HG03460 (cell line): Measurements from ENCODE around the gene ST6GAL1.

Source experiments
- ATAC-seq: cut with Tn5 transposase; IDR thresholded peaks from one replicate; pipeline ENCODE4 v1.9.1; 2021; ENCODE audit not compliant: unreplicated experiment

The ST6GAL1 gene

GRCh38 chr3:187103251-187103650 lies 172.9 kb downstream of the ST6GAL1 start:
- no peak for ATAC-seq

GRCh38 chr3:187104342-187104741 lies 174.0 kb downstream of the ST6GAL1 start:
- no peak for ATAC-seq

GRCh38 chr3:187104933-187105332 lies 174.6 kb downstream of the ST6GAL1 start:
- no peak for ATAC-seq

DNA sequence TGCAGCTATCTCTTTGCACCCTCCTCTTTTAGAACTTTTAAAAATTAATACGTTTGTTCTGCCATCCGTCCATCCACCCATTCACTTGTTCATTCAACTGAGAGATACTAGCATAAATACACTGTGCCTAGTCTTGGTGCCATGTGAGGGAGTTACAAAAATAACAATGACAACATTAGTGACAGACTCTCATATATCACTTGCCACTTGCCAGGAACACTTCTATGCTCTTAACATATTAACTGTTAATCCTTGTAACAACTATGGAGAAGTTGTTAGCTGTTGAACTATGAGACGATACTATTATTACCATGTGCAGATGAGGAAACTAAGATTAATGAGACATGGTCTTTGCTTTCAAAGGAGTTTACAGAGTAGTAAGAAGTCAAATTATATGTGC lies 175.4 kb downstream of the ST6GAL1 start:
- no peak for ATAC-seq

DNA sequence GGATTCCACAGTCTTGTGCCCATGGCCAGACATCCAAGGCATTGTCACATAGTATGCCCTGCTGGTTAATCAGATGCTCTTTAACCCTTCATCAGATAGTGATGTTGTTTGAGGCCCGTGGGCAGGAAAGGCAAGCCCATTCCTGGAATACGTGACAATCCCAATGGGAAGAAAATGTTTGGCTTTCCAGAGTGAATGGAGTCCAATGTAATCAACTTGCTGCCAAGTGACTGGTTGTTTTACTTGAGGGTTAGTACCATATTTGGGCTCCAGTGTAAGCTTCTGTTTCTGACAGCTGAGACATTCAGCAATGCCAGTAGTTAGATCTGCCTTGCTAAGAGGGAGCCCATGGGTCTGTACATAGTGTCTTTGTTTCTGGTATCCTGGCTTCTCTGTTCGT lies 177.7 kb downstream of the ST6GAL1 start:
- no peak for ATAC-seq

DNA sequence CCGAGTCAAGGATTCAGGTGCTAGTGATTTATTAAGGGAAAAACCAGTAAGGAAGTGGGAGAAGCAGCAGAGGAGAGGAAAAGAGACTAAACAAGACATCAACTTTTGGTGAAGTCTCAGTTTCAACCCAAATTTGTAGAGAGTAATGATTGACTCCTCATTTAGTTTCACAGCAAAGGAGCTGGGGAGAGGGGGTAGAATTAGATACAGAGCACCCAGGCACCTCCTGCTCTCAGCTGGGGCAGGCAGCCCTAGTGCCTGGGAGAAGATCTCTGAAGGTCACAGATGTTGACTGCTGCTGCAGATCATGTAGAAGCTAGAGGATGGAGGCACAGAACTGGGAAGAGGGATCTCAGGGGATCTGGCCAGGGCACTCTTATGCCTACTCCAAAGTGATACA lies 179.8 kb downstream of the ST6GAL1 start:
- no peak for ATAC-seq

DNA sequence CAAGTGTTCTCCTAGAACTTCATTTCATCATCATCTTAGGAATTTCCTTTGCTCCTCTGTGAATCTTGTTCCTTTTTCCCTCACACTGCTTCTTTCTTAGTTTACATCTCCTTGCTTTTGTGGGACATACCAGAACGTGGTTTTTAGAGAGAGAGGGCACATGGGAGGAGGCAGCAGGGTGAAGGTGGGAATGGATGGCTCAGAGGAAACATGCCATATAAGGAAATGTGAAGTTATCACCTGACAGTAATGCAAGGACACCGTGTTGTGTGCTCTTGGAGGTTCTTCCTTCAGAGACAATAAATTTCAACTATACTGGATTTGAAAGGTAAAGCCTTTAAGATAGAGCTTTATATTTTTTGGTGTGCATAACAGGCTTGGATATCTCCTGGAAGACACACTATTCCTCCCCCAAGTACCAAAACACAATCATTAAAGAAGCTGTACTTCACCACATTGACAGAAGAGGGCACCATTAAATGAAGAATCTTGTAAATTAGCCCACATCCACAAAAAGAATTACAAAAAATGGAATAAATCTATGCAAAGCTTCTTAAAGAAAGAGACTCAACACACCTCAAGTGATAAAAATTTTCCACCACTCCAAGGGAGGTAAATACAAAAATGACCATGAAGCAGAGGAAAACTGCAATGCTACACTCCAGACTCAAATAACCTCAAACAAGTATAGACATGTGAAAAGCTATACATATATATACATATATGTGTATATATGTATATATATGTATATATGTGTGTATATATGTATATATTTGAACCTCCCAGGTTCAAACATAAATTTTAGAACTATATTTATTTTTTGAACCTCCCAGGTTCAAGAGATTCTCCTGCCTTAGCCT lies 182.8 kb downstream of the ST6GAL1 start:
- ATAC-seq = no peak

DNA sequence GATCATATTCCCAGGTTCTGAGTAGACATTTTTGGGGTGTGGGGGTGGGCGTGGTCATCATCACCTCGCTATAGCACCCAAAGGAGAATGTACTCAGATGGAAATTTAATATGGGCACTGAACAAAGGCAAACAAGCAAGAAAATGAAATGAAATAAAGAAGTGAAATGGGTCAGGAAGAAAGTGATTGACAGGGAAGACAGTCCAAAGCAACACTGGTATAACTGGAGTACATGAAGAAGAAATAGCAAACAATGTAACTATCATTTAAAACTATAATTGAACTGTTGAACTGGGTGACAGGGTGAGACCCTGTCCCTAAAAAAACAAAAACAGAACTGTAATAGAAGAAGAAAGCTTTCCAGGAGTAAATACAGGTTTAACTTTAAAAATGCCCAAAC lies 184.2 kb downstream of the ST6GAL1 start:
- no peak for ATAC-seq

- no peak for ATAC-seq
Observed at GRCh38 chr3:187120326-187120725, 190.0 kb downstream of the ST6GAL1 start.

GRCh38 chr3:187122261-187122660 lies 191.9 kb downstream of the ST6GAL1 start:
- no peak for ATAC-seq

DNA sequence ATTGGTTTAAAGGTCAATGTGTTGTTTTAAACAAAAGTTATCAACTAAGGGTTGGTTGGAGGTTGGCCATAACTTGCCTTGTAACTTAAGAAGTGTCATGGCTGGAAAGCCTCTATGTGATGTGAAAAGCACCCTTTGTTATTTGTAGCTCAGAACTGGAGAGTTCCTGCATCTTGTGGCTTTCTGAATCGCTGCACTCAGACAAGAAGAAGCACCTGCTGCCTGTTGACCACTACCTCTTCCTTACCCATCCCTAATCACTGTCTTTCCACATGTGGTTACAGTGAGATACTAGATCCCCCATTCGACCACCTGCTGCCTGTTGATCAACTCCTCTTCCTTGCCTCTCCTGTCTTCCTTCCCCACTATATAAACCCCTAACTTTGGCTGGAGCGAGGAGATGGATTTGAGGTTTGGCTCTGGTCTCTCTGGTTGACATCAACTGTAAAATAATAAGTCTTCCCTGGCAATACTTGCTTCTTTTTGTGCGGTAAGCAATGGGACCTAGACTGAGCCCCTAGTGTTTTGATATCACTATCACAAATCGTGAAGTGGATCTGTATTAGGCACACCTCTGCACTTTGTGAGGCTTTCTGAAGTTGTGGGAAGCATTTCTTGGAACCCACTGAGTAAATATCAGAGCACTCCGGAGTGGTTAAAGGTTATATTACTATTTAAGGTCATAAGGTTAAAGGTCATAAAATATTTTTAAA lies 195.1 kb downstream of the ST6GAL1 start:
- peak; percentile 86 for ATAC-seq
